K562 (cell line): Measurements from ENCODE around the gene ICE2. TPM values are rescaled to one million over a fixed set of nuclear protein-coding genes. Genes with fewer than 3 reads are reported as not detected.

Experiments used
- CREM ChIP-seq: IDR thresholded peaks from 2 replicates; pipeline ENCODE4 v1.6.1; 2014; ENCODE audit warnings: antibody characterized with exemption, low read depth
- FOXO4 ChIP-seq: fragments of 450-650 bp; formaldehyde crosslinking; IDR thresholded peaks from 2 replicates; pipeline ENCODE4 v1.4.0; 2020; ENCODE audit warnings: mild to moderate bottlenecking, moderate library complexity
- GATAD2B ChIP-seq: fragments of 450-650 bp; IDR thresholded peaks from 2 replicates; pipeline ENCODE4 v1.6.1; 2017; ENCODE audit warnings: mild to moderate bottlenecking, borderline replicate concordance
- GTF2A2 ChIP-seq: IDR thresholded peaks from 2 replicates; pipeline ENCODE4 v1.6.1; 2016; ENCODE audit warnings: mild to moderate bottlenecking, missing genetic modification characterization, missing compliant biosample characterization
- JUND ChIP-seq, 2 experiments: IDR thresholded peaks; 2 replicates in 1 of 2; 3 replicates in 1 of 2; pipeline ENCODE4 v1.6.1; 2011; ENCODE audit warnings: borderline replicate concordance in 2 of 2, low read depth in 2 of 2, low read length in 2 of 2, improper control_type of control experiment in 1 of 2, missing biosample characterization in 1 of 2, missing genetic modification characterization in 1 of 2, missing genetic modification reagents in 1 of 2
- MCM2 ChIP-seq: fragments of 450-650 bp; IDR thresholded peaks from 2 replicates; pipeline ENCODE4 v1.6.1; 2017; ENCODE audit warnings: low read depth, mild to moderate bottlenecking
- NELFE ChIP-seq: IDR thresholded peaks from 2 replicates; pipeline ENCODE4 v1.6.1; 2011; ENCODE audit warnings: mild to moderate bottlenecking; ENCODE audit not compliant: insufficient read depth, insufficient read length
- NR0B1 ChIP-seq: fragments of 450-650 bp; IDR thresholded peaks from one replicate; pipeline ENCODE4 v1.6.1; 2018; ENCODE audit warnings: mild to moderate bottlenecking, moderate library complexity; ENCODE audit not compliant: partially characterized antibody
- POU5F1 ChIP-seq: fragments of 150-350 bp; IDR thresholded peaks from 2 replicates; pipeline ENCODE4 v1.6.1; 2014; ENCODE audit warnings: borderline replicate concordance, low read length, low read depth, mild to moderate bottlenecking; ENCODE audit not compliant: partially characterized antibody
- PRPF4 ChIP-seq: fragments of 200-400 bp; formaldehyde crosslinking; IDR thresholded peaks from one replicate; pipeline ENCODE4 v1.6.1; 2017; ENCODE audit warnings: low read length, low read depth, mild to moderate bottlenecking; ENCODE audit not compliant: insufficient read depth, poor library complexity, severe bottlenecking
- RBM39 ChIP-seq: fragments of 200-400 bp; formaldehyde crosslinking; optimal IDR thresholded peaks from 2 replicates; pipeline ENCODE3; 2018; ENCODE audit warnings: low read depth, low read length
- SNIP1 ChIP-seq: fragments of 450-650 bp; IDR thresholded peaks from 2 replicates; pipeline ENCODE4 v1.7.1; 2017; ENCODE audit warnings: low read depth, mild to moderate bottlenecking
- TEAD4 ChIP-seq, 2 experiments: sonication (generic) in 1 of 2; formaldehyde crosslinking in 1 of 2; IDR thresholded peaks; 2 replicates each; pipeline versions ENCODE4 v1.6.1 to v1.8.0; 2012 to 2022; ENCODE audit warnings: borderline replicate concordance in 1 of 2, inconsistent platforms in 1 of 2, low read length in 1 of 2, mild to moderate bottlenecking in 1 of 2, missing genetic modification reagents in 1 of 2
- ZNF134 ChIP-seq: fragments of 250-450 bp; sonication (Bioruptor Pico); conservative IDR thresholded peaks from 2 replicates; pipeline ENCODE4 v1.4.0; 2020
- polyA plus RNA-seq, 8 experiments: library from polyadenylated mRNA; depleted of rRNA in 4 of 8; stranded (reverse) in 5 of 8; unstranded in 3 of 8; fragments of >200 nt; fragmentation: Nextera tagmentation in 2 of 8; fragmentation: Illumina TruSeq in 1 of 8; extraction: Ambion mirVana in 2 of 8; extraction: Trizol in 1 of 8; gene quantifications; 2 replicates each; pipeline versions ENCODE4 v1.2.1 to v1.2.3, GENCODE V29; 2011 to 2014; ENCODE audit warnings: inconsistent platforms in 1 of 8, missing spikeins in 1 of 8
- total RNA-seq, 7 experiments: library from RNA; depleted of rRNA in 6 of 7; stranded (reverse); fragments of >200 nt in 6 of 7; fragmentation: Illumina TruSeq in 2 of 7; extraction: Trizol in 2 of 7; gene quantifications; 2 replicates each; pipeline versions ENCODE4 v1.2.1 to v1.2.3, GENCODE V29; 2011 to 2021; ENCODE audit warnings: low replicate concordance in 1 of 7
- TF ChIP-seq, protein P1 (sequence below), 2 experiments: fragments of 250-450 bp in 1 of 2; fragments of 450-650 bp in 1 of 2; sonication (Bioruptor Pico) in 1 of 2; IDR thresholded peaks; 2 replicates each; pipeline versions ENCODE4 v1.6.1 to v1.8.0; 2016 to 2021; ENCODE audit warnings: mild to moderate bottlenecking in 2 of 2, moderate library complexity in 2 of 2, missing compliant biosample characterization in 1 of 2, missing genetic modification characterization in 1 of 2
- TF ChIP-seq, protein P2 (sequence below): fragments of 150-350 bp; IDR thresholded peaks from 2 replicates; pipeline ENCODE4 v1.6.1; 2014; ENCODE audit warnings: low read depth, mild to moderate bottlenecking, low read length, borderline replicate concordance
- TF ChIP-seq, protein P3 (sequence below): fragments of 450-650 bp; formaldehyde crosslinking; IDR thresholded peaks from 2 replicates; pipeline ENCODE4 v1.4.0; 2020; ENCODE audit warnings: mild to moderate bottlenecking, moderate library complexity

The ICE2 gene
- total and polyA plus RNA-seq, 9 of the 15 experiments (the other 6 are each of a cell fraction or from before 2014, with no cell fraction given): 21.8 to 87.9 (median 58.1) TPM

GRCh38 chr15:60397772-60398445 is 81.0 kb downstream of the ICE2 start, which contains the start of gene ANXA2 (continued):
- TF ChIP-seq FOXO4 (CRISPR knock-in tag): no peak
- TF ChIP-seq JUND (IDR thresholded peaks at IDR 0.05; ENCODE audit: borderline replicate concordance, low read depth, low read length): peak; percentile 95
- peak; percentile 84; the same call in 1 of the 3 replicates for TF ChIP-seq JUND (tag; IDR thresholded peaks at IDR 0.05; ENCODE audit: borderline replicate concordance, low read depth, low read length)
- no peak for TF ChIP-seq NR0B1
- no peak for TF ChIP-seq ZNF134 (CRISPR knock-in tag)
- TF ChIP-seq, protein P1, sequence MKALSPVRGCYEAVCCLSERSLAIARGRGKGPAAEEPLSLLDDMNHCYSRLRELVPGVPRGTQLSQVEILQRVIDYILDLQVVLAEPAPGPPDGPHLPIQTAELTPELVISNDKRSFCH (CRISPR knock-in tag; IDR thresholded peaks at IDR 0.05): no peak
- TF ChIP-seq, protein P1 (tag; IDR thresholded peaks at IDR 0.05): no peak
- TF ChIP-seq, protein P2, sequence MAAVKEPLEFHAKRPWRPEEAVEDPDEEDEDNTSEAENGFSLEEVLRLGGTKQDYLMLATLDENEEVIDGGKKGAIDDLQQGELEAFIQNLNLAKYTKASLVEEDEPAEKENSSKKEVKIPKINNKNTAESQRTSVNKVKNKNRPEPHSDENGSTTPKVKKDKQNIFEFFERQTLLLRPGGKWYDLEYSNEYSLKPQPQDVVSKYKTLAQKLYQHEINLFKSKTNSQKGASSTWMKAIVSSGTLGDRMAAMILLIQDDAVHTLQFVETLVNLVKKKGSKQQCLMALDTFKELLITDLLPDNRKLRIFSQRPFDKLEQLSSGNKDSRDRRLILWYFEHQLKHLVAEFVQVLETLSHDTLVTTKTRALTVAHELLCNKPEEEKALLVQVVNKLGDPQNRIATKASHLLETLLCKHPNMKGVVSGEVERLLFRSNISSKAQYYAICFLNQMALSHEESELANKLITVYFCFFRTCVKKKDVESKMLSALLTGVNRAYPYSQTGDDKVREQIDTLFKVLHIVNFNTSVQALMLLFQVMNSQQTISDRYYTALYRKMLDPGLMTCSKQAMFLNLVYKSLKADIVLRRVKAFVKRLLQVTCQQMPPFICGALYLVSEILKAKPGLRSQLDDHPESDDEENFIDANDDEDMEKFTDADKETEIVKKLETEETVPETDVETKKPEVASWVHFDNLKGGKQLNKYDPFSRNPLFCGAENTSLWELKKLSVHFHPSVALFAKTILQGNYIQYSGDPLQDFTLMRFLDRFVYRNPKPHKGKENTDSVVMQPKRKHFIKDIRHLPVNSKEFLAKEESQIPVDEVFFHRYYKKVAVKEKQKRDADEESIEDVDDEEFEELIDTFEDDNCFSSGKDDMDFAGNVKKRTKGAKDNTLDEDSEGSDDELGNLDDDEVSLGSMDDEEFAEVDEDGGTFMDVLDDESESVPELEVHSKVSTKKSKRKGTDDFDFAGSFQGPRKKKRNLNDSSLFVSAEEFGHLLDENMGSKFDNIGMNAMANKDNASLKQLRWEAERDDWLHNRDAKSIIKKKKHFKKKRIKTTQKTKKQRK: no peak
- TF ChIP-seq RBM39: no peak
- no peak for TF ChIP-seq GATAD2B
- TF ChIP-seq NELFE: peak; percentile 40
- TF ChIP-seq POU5F1: no peak
- TF ChIP-seq SNIP1: no peak
- TF ChIP-seq MCM2: no peak
- peak; percentile 23; the same call in 1 of the 2 replicates for TF ChIP-seq CREM
- peak; percentile 76 for TF ChIP-seq PRPF4
- peak; percentile 91 for TF ChIP-seq GTF2A2
- TF ChIP-seq, protein P3, sequence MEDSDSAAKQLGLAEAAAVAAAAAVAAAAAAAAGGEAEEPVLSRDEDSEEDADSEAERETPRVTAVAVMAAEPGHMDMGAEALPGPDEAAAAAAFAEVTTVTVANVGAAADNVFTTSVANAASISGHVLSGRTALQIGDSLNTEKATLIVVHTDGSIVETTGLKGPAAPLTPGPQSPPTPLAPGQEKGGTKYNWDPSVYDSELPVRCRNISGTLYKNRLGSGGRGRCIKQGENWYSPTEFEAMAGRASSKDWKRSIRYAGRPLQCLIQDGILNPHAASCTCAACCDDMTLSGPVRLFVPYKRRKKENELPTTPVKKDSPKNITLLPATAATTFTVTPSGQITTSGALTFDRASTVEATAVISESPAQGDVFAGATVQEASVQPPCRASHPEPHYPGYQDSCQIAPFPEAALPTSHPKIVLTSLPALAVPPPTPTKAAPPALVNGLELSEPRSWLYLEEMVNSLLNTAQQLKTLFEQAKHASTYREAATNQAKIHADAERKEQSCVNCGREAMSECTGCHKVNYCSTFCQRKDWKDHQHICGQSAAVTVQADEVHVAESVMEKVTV (CRISPR knock-in tag): no peak
- no peak for TF ChIP-seq TEAD4 (IDR thresholded peaks at IDR 0.05; ENCODE audit: low read length)
- no peak for TF ChIP-seq TEAD4 (CRISPR knock-in tag; IDR thresholded peaks at IDR 0.05; ENCODE audit: borderline replicate concordance)
